Measurements from ENCODE around the gene ANO7.

The ANO7 gene

DNA sequence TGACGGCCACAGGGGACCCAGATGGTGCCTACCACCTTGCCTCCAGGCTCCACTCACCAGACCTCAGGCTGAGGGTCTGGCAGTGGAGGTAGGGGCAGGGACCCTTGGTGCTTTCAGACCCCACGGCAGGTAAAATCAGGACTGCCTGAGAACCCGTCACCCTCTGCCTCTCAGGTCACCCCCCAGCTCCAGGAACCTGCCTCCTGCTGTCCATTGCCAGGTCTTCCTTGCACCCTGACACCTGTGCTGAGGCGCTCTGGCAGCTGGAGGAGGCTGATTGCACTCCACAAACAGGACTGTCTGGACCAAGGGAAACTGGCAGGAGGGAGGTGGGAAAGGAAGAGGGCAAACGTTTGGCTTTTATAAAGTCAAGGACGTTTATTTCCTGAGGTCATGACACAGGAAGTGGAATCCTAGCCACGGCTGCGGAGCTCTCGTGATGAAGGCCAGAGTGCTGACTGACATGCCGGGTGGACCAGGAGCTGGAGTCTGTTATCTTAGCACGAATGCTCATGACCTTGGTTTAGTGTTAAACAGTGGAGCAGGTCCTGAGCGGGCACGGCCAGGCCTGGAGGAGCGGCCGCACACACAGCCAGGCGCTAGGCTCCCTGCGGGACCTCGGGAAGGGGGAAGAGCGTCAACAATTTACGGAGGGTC, 40.5 kb downstream of the ANO7 start:
- no peak for DNase-seq (ENCODE audit: low spot score)

DNA sequence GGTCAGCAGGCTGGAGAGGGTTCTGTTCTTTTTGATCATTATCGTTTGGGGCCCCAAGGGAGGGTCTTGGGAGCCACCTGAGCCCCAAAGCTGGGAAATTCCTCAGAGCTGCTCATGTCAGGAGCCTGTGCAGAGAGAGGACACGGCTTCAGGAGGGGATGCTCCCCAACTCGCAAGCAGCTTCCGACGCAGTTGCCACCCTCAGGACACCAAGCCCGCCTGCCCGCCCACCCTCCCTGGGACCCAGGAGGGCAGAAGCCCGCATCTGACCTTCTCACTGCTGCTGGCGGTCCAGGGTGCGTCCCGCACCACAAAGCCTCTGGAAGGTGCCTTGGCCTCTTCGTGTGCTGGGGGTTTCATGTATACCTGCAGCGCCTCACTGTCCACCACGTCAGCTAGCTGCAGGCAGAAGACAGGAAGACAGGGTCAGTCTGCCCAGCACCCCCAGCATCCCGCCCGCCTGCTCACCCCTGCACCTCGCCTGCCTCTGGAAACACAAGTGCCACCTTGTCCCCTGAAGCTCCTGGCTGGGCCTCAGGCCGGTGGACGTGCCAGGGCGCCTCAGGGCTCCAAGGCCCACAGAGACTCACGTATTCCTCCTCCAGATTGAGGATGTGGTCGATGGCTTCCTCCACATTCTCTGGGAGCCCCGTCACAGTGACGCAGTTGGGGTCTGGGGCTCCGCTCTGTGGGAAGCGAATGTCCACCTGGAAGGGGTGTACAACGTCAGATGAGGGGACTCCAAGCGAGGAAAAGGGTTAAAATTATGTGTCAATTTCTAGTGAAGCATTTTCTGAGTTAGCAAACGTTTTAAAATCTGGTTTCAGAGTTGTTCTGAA, 41.3 kb downstream of the ANO7 start:
- no peak for DNase-seq (ENCODE audit: low spot score)

DNA sequence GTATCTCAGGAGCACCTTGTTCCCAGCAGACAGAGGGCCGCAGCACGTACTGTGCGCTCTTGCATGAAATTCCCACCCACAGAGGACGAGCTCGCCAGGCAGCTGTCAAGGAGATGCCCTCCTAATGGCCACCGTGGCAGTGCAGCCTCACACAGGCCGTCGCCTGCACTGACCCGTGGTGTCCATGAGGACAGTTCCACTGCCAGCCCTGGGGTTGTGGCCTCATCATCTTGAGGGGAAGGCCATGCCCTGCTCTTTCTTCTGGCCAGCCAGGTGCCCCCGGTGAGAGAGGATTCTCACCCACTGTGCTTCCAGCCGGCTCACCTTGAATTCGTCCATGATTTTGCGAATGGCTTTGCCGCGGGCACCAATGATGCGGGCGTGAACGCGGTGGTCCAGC, 42.0 kb downstream of the ANO7 start:
- no peak for DNase-seq (ENCODE audit: low spot score)

DNA sequence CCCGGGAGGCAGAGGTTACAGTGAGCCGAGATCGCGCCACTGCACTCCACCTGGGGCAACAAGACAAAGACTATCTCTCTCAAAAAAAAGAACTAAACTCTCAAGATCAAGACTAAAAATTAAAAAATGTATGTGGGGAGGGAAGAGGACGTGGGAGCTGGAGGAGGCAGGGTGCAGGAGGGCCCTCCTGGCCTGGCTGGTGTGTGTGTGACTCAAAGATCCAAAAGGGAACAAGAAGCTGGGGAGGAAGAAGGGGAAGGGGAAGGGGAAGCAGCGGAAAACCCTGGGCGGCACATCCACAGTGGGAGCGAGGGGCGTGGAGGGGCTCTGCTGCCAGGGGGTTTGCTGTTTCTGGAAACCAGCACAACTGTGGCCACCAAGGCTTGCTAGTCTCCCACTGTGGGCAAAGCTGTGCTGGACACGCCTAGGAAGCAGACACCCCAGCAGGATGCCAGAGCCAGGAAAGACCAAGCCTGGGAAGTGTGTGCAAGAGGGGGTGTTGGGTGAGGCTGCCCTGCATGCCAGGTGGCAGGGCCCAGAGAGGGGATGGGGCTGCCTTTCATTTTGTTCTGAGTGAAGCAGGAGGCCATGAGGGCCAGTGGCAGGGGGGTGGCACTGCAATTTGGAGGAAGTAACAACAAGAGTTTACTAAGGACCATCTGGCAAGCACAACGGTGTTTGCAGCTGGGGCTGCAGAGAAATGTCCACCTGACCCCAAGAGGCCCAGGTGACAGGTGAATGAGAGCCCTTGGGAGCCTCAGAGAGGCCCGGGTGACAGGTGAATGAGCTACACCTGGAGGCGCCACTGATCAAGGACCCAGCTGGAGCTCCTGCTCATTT, 44.5 kb downstream of the ANO7 start:
- DNase-seq (ENCODE audit: low spot score) = no peak

DNA sequence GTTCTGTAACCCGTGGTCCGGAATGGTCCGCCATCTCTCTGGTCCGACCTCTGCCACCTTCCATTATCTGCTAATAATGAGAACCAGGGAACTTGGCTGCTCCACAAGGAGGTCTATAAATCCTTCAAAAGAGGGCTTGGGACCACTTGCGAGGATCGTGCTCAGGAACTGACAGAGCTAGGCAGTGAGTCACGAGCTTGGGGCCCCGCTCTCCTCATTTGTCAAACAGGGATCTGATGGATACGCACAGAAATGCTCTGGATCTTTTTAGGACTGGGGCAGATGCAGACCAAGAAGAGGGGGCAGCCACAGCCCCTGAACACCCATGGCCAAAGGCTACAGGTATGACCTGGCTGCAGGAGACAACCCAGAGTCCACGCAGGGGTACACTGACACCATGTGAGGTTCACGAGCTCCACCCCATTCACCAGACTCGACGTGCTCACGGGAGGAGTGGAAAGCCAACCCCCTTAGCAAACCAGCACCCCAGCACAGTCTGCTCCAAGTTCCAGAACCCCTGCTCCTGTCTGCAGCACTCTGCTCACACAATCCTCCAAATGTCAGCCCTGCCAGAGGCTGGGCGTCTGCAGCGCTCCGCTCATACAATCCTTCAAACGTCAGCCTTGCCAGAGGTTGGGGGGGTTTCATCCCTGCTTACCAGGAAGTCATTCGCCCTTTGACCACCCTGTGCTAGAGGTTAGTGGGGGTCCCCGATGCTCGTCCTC, 45.8 kb downstream of the ANO7 start:
- no peak for DNase-seq (ENCODE audit: low spot score)

DNA sequence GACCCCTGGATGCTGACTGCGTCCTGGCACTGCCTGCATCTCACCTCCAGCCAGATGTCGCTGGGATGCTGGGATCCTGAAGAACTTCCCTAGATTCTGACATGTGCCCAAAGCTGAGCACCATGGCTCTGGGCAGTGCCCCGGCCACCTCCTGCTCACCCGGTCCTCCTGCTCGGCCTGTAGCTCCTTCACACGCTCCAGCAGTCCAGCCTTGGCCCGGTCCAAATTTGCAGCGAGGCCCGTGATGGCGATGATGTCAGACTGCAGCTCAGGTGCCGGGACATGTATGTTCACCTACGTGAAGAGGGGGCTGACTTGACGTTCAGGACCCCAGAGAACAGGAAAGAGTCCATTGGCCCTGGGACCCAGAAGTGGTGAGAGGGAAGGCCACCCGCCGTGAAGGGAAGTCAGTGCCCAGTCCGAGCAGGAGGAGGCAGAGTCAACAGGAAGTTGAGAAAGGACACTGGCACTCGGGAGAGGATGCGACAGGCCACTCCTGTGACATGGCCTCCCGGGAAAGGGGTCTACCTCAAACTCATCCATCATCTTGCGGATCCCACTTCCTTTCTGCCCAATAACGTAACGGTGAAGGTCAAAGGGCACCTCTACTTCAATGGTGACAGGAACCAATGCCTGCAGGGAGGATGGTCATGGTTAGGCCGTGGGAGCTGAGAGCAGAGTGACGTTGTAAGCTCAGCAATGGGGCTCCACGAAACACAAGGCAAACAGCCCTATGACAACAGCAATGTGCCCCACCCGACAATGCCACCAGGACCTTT, 46.7 kb downstream of the ANO7 start:
- DNase-seq (ENCODE audit: low spot score) = no peak

DNA sequence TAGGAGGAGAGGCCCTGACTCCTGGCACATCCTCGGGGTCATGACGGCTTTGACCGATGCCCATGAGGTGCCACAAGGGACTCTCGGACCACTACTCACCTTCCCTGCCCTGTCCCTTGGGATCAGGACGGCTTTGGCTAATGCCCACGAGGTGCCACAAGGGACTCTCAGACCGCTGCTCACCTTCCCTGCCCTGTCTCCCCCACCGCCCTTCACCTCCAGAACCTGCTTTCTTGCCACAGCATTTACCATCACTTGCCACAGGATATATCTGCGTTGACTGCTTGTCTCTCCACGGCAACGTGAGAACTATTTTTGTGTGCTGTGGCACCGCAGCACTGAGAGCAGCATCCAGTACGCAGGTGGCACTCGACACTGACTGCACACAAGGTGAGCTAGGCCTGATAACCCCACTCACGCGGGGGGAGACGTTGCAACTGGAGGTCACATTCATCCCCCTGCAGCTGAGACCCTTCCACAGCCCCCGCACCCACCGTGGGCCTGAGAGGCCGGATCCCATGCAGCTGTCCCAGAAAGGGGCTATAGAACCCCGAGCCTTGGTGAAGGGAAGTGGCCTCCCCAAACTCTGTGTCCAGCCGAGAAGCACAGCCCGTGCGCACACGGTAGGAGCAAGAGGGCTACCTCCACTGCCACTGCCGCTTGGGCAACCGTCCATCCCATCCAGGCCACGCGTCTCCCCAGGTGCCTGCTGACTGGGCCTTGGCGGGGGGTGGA, 47.5 kb downstream of the ANO7 start:
- DNase-seq (ENCODE audit: low spot score) = no peak

DNA sequence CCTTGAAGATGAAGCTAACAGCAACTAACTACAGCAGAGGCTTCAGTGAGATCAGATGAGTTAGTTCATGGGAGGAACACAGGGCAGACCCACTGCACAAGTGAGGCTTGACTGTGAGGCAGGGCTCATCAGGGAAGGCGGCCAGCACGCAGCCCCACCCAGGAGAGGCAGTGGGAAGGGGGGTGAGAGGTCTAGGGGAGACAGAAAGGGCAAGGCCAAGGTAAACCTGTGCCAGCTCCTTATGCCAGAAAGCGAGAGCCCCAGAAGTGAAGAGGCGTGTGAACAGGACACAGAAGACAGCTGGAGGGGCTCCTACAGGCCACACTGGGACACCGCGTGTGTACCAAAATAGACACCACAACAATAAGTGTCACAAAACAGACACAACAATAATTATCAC, 48.6 kb downstream of the ANO7 start:
- no peak for DNase-seq (ENCODE audit: low spot score)

DNA sequence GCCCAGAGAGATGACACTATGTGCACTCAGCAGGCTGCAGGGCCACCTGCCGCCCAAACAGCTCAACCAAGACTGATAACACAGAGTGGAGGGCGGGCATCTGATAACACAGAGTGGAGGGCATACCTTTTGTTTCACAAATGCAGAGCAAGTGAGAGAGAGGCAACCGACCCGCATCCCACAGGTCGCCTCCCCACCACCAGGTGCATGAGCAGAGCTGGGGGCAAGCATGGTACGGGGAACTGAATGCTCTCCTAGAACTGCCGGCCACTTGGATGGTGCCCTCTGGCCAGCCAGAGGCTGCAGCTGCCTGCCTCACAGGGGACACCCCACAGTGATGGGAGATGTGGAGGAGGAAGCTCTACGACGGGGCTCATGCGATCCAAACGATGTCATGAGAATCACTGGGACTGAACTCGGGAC, 49.5 kb downstream of the ANO7 start:
- DNase-seq (ENCODE audit: low spot score) = no peak

DNA sequence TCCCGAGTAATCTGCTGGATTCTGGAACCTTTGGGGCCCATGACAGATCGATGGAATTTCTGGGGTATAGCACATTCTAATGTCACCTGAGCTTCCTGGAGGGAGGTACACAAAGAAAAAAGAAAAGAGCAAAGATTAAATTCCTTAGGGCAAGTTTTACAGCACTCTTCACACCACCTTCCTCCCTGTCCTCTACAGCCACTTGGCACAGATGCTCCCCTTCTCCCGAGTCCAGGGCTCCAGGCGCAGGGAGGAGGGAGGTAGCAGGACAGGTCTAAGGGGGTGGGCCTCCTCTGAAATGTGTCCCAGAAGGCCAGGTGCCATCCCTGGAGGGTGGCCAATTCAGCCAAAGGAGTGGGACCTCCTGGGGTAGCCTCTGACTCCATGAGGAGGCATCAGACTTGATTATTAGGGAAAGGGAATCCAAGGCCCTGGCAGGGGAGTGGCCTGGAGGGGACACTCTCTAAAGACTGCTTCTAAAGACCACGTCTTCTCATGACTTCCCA, 50.3 kb downstream of the ANO7 start:
- DNase-seq (ENCODE audit: low spot score) = no peak

DNA sequence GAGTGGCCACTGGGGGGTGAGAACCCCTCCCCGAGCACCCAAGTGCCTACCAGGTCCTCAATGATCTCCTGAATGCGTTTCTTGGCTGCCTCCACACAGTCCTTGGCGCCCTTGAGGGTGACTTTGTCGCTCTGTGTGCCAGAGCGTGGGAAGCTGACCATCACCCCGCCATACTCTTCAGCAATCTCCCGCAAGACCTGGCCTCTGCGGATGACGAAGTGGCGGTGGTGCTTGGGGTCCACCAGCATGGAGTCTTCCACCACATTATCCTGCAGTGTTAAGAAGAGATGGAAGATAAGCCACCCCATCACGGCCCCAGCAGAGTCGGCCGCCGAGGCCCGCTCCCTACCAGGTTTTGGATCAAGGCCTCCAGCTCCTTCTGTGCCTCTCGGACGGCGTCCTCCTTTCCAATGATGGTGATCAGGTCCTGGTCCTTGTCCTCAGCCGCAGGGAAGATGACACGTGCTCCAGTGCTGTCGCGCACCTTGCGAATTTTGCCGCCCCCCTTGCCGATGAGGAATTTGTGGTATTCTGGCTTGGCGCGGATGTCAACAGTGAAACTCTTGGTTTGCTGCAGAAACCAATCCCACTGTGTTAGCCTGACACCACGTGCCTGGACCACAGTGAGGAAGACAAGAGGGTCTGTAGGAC, 51.2 kb downstream of the ANO7 start:
- no peak for DNase-seq (ENCODE audit: low spot score)

DNA sequence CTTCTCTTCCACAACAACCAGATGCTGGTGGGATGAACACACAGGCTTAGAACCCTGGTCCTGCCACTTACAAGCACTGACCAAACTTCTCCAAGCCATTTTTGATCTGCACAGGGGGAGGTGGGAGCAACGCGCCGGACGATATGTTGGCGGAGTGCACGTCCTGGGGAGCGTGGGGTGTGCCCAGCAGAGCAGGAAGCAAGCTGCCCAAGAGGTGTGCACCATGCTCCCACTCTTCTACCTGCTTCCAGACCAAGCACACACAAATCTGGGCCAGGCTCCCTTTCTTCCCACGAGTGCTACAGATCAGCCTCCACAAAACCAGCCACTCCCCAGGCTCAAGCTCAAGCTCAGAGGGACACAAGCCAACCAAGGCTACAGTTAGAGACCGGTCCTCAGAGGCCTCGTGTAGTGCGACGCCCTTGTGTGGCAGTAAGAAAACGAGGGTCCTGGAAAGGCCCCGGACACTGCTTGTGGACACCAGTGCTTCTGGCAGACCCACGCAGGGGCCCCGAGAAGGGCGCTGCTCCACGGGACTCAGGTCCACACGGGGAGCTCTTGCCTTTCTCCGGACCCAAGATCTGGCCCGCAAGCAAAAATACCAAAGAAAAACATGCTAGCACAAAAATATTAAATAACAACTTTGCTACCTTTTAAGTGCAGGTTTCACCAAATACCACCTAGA, 52.0 kb downstream of the ANO7 start:
- no peak for DNase-seq (ENCODE audit: low spot score)

DNA sequence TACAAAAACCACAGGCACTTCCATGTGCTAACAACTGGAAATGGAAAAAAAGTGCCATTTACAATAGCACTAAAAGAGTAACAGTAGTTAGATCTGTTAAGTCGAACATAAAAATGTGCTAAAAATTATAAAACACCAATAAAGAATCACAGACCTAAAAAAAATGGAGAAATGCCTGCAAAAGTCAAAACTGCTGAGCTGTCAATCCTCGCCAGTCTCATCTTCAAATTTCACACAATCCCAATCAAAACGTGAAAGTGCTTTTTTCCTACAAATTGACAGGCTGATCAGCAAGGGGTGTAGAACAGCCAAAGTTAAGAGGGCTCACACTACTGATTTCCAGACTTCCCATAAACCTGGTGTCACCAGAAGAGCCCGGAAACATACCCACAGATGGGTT, 53.2 kb downstream of the ANO7 start:
- DNase-seq (ENCODE audit: low spot score) = no peak

DNA sequence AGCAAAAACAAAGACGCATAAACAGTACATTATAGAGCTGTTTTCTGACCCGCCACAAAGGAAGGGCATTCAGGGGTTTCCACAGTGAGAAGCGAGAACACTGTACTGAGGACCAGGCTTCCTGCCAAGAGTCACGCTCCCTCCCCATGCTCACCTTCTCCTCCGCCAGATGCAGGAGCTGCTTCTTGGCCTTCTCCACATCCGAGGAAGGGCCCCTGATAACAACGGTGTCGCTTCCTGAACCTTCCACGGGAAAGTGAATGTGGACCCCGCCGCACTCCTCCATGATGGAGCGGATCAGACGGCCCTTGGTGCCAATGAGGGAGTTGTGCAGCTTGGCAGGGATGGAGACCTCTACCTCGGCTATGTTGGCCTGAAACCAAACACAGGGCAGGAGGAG, 53.8 kb downstream of the ANO7 start:
- DNase-seq (ENCODE audit: low spot score) = no peak

DNA sequence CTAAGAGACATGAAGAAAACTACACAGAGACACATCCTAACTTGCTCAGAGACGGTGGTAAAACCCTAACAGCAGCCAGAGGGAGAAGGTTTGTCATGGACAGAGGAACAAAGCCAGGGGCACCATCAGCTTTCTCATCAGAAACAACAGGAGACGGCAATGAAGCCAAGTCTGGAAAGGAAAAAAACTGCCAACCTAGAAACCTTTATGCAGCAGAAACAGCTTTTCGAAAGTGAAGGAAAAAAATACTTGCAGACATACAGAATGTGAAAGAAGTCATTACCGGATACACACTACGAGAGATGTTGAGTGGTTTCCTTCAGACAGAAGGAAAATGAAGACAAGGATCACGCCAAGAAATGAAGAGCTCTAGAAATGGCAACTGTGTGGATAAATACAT, 55.9 kb downstream of the ANO7 start:
- DNase-seq (ENCODE audit: low spot score) = no peak

DNA sequence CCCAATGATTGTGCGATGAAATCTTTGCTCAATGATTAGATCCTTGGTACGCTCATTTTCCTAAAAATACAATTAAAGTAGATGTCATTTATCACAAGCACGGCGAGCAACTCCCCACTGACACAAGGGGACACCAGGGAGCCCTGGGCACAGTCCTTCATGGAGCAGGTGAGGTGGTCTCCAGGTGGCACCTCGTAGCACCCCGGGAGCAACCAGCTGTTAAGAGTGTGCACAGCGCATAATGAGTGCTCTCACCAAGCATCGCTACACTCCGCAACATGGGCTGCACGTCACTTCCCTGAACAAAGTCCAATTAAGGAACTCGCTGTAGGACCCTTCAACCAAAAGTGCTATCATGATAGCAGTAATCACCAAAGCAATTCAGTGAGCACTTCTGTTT, 59.8 kb downstream of the ANO7 start:
- no peak for DNase-seq (ENCODE audit: low spot score)

DNA sequence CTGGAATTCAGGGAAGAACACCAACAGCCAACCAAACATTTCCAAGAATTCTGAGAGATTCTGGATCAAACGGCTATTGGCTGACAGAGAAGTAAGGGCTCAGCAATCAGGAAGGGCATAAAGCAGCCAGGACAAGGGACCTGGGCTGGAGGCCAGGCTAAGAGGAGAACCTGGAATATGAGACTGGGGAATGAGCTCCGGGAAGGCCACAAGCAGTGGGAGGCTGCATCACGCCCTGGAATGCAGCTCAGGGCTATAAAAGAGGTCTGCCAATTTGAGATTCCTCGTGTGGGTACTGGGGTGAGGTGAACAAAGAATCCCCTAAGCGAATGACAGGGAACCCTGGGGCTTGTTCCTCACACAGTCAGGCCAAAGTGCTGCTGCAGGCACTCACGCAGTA, 60.4 kb downstream of the ANO7 start:
- DNase-seq (ENCODE audit: low spot score) = no peak

DNA sequence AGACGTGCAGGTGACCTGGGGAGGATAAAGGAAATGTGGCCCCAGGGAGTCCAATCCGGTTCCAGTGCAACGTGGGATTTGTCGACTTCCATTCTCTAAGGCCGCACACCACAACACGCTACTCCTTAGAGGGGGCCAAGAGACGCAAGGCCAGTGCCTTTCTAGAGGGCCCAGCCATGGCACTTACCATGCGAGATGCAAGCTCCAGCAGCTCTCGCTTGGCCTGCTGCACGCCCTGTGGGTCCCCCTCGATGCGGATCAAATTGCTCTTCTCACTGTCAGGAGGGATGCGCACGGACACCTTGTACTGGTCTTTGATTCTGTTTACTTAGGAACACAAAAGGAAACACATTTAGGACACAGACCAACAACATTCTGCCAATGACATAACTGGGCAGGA, 61.2 kb downstream of the ANO7 start:
- DNase-seq (ENCODE audit: low spot score) = no peak

DNA sequence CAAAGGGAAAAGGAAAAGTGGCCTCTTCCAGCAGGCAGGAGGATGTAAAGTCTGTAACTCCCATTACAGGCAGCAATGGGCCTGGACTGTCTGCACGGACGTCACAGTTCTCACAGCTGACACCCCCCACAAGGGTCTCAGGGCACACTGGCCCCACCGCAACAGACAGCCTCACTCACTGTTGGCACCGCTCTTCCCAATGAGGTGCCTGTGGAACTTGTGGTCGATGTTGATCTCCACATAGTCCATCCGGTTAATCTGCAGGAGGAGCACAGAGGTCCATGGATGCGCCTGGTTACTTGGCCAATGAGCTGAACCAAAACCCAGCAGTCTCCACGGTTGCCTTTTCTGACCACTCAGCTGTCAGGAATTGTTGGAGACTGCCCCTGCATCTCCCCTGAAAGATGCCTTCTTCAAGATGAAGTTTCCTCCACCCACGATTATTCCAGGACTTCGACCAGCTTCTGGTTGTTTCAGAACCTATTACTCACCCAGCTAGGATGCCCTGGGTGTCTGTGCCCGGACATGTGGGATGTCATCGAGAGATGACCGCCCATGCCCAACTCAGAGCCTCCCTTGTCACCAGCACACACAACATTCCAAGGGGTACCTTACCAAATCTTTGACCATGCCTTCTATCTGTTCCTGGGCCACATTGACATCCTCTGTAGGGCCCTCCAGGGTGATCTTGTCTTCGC, 64.5 kb downstream of the ANO7 start:
- DNase-seq (ENCODE audit: low spot score) = no peak
